Measurements from ENCODE around the gene TCEA2.

- no peak for TF ChIP-seq CTCF (IDR thresholded peaks at IDR 0.05 in 2 of 3, conservative IDR thresholded peaks at IDR 0.05 in 1 of 3; ENCODE audit: insufficient read depth in 2 of 3, low read depth in 1 of 3, low read length in 3 of 3)
- TF ChIP-seq ZNF77 (CRISPR knock-in tag; IDR thresholded peaks at IDR 0.05) = no peak
- no peak for TF ChIP-seq MYC (IDR thresholded peaks at IDR 0.05; ENCODE audit: low read depth, low read length)
- TF ChIP-seq MYC (CRISPR knock-in tag; IDR thresholded peaks at IDR 0.05; ENCODE audit: borderline replicate concordance, low read depth) = no peak
- no peak for TF ChIP-seq YY1 (IDR thresholded peaks at IDR 0.05; ENCODE audit: borderline replicate concordance in 1 of 3, control insufficient read depth in 1 of 3, extremely low read depth in 1 of 3, insufficient read depth in 3 of 3, insufficient read length in 1 of 3, insufficient replicate concordance in 2 of 3, low read depth in 1 of 3, low read length in 2 of 3)
- TF ChIP-seq IRF9 (tag; IDR thresholded peaks at IDR 0.05) = no peak
- TF ChIP-seq ARID2 (IDR thresholded peaks at IDR 0.05) = no peak
- no peak for TF ChIP-seq CREB3L1 (IDR thresholded peaks at IDR 0.05; ENCODE audit: borderline replicate concordance, low read depth)
- TF ChIP-seq SAFB2 (IDR thresholded peaks at IDR 0.05; ENCODE audit: borderline replicate concordance, low read depth, low read length, severe bottlenecking) = no peak
Measured at GRCh38 chr20:64032706-64033624, 30.0 kb upstream of the TCEA2 start.
